Measurements from ENCODE around the gene HBG2.

DNA sequence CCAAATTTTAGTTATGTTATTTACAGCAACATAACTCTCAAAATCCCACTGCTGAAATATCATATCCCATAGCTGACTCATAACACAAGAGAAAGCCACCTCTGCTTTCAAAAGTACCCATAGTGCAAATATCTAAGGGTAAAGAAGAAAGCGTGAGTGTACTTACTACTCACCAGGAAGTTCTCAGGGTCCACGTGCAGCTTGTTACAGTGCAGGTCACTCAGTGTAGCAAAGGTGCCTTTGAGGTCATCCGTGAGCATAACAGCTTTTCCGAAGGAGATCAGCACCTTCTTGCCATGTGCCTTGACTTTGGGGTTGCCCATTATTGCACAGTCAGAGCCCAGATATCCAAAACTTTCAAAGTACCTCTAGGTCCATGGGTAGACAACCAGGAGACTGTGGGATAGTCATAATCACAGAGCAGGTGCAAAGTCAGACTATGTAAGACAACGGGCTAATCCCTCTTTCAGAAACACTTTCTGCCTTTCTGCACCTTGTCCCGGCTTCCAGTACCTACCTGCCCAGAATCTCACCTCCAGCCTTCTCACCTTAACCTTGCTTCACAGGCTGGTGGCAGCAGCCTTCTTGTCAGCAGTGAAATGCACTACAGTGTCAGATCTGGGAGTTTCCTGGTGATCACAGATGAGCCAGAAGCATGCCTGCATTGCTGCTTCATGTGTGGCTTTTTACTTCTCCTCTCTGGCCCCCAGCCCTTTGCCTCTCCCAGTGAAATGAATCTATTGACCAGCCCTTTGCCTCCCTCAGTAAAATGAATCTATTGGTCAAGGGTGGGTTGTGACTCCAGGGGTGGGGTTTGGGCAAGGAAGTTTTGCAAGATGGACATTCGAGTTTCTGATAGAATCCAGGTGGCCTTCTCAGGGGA is 11.4 kb downstream of the HBG2 start:
- TF ChIP-seq CTCF (IDR thresholded peaks at IDR 0.05; ENCODE audit: low read length) (no peak), EZH2phosphoT487 (IDR thresholded peaks at IDR 0.05; ENCODE audit: low read length) (no peak), EZH2 (optimal IDR thresholded peaks at IDR 0.05; ENCODE audit: low read depth, low read length) (no peak)
